GM18868 (cell line): ENCODE measurements around the gene WNT3A.
"Not testable (repeated sequence)": the region's sequence is repeated elsewhere in the genome, so short reads cannot be mapped to it uniquely, and the experiment has no call there.

ENCODE experiments used
- ATAC-seq: cut with Tn5 transposase; IDR thresholded peaks from one replicate; pipeline ENCODE4 v1.9.1; 2021; ENCODE audit warnings: mild to moderate bottlenecking, moderate library complexity; ENCODE audit not compliant: unreplicated experiment

WNT3A gene

DNA sequence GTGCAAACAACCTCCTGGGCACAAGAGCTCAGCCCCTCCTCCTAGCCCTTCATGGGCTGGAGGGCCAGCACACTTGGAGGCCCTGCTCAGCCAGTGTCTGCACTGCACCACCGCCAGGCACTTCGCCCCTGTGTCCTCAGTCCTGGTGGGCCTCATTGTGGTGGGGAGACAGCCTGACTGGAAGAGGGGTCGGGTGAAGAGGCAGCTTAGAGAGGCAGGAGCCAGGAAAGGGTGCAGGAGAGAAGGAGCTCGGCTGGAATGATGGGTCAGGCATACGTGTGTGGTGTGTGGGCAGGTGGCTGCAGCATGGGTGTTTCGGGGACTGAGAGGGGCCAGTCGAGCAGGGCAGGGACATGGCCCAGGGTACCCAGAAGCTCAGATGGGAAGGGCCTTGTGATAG lies 4.1 kb downstream of the WNT3A start:
- no peak for ATAC-seq

DNA sequence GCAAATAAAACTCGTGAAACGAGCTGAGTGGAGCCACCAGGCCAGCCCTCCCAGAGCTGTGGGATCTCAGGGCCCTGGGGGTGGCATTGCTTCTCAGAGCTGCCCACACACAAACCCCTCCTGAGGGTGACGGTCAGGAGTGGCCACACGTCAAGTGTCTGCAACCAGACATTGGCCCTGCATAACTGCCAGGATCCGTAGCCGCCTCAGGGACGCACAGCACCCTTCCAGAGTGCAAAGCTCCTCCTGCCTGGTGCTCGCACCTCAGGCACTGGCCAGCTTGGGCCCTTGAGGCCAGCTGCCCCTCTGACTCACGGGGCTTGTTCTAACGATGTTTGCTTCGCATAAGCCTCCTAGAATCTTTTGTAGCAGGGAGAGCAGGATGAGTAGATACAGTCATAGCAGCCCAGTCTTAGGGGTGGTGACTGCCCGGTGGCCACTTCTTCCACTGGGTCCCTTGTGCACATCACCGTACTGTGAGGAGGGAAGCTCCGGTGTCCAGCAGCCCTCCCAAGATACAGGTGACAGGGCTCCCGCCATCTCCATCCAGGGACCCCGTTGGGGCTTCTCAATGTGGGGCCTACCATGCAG lies 5.0 kb downstream of the WNT3A start:
- no peak for ATAC-seq

DNA sequence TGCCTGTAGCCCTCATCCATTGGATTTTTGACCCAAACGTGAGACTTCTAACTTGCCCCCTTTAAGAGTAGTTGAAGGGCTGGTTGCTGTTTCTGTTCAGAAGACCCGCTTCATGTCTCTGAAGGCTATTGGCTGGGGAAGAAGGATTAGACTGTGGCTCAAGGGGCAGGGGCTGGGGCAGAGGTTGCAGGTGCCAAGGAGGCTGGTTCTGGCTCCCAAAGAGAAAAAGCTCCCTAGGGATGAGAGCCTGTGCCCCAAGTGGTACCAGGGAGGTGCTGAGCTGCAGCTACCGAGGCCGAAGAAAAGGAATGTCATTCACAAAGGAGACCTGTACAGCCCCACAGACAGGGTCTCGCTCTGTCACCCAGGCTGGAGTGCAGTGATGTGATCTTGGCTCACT lies 5.8 kb downstream of the WNT3A start:
- ATAC-seq, result no peak

DNA sequence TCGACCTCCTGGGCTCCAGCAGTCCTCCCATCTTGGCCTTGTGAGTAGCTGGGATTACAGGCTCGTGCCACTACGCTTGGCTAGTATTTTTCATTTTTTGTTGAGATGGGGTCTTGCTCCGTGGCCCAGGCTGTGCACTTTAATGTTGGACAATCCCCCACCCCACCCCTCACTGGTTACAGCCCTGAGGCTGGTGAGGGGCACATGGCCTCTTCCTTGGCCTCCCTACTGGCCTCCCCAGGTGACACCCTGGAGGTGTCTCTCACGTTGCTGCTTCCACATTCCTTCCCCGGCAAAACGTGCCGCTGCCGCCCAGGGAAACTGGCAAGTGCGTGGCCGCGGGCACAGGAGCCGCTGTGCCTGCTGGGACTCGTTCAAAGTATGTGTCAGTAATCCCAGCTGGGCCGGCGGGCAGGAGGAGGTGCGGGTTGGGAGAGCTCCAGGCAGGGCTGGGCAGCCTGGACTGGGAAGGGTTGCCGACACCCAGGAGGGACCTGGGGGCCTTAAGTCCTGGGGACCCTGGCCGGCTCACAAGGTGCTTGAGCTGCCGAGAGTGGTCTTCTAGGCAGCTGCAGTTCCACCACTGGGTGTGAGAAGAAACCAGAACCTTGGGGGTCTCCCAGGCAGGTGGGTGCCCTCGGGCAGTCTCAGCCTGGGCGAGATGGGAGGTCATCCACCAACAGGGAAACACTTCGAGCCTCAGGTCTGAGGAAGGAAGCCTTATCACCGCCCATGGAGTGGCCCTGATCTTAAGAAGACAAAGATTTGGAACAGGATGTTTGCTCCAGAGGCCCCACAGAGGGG lies 6.5 kb downstream of the WNT3A start:
- ATAC-seq, result no peak

DNA sequence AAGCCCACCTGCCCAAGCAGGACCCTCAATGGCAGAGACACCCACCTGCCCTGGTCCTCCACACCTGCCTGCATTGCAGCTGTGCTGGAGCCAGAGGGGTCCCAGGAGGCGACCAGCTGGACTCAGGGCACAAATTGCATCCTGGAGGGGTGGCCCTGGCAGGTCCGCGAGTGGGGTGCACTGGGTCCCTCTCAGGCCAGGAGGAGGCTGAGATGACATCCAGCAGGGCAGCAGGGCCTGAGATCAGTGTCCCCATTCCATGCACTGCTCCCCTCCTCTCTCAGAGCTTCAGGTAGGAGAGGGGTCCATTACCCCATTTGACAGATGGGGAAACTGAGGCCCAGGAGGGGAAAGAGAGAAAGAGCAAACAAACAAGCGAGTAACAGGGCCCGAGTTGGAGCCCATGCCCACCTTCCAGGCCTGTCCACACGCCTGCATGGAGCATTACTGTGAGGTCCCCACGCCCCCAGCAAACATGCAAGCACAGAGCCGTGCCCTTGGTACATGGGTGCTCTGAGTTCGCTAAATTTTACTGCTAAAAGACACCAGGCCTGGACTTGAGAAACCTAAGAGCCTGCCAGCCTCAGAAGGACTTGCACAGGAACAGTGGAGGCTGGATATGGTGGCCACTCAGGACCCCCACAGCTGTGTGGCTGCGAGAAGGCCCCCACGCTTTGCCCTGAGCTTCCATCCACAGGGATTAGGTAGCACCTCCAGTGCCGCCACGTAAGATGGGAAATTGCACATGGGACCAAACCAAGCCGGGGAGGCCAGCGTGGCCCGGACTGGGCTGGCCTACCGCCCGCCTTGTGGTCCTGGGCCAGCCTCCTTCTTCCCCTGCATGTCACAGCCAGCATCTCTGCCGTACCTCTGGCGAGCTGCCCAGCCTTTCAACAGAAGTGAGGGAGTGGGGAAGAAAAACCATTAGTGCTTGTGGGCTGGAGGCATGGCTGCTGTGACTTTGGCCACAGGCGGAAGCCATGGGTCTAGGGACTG lies 7.4 kb downstream of the WNT3A start:
- ATAC-seq, result no peak

DNA sequence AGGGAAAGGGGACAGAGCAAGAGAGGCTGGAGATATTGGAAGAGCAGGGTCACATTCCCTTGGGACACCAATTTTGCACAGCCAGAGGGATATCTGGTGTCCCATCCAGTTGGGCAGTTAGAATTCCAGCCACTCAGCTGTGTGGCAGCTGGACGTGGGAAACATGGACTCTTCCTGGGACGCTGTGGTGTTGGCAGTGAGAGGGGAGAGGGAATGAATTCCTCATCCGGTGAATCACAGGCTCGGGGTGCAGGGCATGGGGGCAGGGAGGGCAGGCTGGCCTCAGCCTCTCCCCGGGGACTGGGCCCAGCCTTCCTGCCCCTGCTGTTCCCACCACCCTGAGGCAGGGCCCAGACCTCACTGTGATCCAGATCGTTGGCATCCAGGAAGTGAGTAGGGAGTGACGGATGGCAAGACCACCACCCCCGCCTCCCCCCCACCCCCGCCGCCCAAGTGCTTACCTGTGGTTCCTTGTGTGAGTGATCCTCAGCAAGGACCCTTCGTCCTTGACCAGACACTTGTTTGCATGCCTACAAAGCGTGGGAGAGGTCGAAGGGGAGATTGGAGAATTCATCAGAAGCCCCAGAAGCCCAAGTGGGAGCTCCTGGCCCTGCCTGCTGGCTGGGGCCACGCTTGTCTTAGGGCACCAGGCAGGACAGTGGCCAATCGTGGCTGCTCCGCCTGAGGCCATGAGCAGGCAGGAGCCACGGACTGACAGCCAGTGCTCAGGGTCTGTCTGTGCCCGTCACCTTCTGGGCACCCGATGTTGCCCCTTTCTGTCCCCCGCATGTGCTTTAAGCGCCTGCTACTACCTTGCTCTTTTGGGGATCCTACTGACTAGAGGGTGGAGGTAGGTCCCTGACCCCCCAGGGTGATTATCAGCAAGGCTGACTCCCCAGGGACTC lies 8.7 kb downstream of the WNT3A start:
- ATAC-seq, result no peak

DNA sequence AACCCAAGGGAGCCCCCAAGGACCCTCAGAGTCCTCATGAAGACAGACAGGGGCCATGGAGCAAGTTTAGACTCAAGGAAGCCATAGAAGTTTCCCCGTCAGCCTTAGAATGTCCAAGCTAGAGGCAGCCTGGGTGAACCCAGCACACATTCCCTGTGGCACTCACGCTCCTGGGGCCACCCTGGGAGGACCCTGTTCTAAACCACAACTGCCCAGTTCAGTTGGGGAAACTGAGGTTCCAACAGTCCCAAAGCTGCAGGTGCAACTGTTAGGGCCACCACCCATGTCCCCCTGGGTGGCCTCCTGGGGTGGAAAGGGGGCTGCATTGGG lies 9.3 kb downstream of the WNT3A start:
- ATAC-seq, result no peak

DNA sequence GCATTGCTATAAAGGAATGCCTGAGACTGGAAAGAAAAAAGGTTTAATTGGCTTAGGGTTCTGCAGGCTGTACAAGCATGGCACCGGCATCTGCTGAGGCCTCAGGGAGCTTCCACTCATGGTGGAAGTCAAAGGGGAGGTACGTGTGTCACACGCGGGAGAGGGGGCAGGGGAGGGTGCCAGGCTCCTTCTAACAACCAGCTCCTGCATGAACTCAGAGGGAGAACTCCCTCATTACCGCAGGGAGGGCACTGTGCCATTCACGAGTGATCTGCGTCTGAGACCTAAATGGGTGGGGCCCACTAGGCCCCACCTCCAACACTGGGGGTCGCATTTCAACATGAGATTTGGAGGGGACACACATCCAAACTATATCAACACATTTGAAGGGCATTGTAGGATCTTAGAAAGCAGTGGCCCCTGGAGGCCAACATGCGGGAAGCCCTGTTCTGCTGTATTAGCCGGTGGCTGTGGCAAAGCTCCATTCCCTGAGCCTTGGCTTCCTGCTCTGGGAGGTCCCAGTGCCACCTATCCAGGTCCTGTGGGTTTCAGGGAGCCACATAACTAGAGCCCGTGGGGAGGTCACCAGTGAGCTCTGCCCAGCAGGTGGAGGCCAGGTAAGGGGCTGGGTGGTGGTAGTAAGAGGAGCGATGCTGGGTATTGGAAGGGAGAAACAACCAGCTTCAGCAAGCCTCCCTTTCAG lies 10.0 kb downstream of the WNT3A start:
- ATAC-seq, result no peak

DNA sequence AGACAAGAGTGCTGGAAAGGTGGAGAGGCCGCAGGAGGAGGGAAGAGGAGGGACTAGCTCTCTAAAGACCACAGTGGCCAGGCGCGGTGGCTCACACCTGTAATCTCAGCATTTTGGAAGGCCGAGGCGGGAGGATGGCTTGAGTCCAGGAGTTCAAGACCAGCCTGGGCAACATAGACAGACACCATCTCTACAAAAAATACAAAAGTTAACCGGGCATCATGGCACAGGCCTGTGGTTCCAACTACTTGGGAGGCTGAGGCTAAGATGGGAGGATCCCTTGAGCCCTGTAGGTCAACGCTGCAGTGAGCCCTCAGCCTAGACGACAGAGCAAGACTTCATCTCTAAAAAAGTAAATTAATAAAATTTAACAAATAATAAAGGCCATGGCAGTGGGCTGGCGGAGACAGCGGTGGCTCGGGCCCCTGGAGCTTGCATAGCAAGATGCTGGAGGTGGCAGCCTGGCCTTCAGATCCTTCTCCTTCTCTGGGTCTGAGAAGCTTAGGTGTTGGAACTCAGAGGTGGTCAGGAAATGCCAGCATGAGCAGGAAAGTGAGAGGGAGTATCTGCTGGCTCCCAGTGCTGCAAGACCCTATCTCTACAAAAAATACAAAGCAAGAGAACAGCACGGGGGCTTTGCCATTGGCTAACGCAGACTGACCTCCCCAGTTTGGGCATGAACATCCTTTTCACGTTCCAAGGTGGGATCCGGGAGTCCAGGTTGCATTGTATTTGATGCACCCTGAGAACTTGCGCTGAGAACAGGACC lies 10.7 kb downstream of the WNT3A start:
- no peak for ATAC-seq

DNA sequence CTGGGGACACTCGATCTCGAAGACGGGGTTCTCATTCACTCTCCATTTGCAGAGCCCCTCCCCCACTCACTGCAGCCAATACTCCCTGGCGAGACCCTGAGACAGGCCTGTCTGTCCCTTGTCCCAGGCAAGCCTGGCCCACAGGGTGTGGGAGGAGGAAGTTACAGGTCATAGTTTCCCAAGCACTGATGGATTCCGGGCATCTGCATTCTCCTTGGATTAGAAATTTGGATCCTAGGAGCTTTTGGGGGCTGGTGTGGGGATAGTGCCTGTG lies 11.3 kb downstream of the WNT3A start:
- ATAC-seq, result no peak

DNA sequence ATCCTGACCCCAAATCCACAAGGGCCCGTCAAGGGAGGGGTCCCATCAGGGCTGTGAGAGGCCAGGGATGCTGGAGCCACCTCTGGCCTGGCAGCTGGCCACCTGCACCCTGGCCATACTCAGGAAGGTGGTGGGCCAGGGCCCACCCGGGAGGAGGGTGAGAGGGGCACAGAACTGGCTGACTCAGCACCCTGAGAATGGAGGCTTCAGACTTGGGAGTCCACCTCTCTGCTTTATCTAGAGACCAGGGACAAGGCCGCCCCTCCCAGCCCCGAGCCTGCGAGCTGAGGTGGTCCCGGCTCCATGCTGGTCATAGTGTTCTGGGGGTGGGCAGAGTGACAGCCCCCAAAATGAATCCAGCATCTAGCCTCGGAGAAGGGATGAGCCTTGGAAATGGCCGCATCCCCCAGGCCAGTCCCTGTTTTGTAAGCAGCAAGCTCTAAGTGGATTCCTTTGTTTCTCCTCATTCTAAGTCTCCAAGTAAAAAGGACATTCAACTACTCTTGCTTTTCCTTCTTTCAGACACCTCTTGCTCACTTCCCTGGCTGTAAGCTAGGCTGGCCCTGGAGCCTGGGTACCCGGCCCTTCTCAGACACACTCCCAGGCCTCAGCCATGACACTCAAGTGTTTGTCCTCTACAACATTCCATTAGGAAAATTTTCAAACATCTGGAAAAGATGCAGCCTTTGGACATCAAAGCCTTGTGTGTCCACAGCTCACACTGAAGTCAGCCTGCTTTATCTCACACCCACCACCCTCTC lies 12.3 kb downstream of the WNT3A start:
- ATAC-seq, result no peak

DNA sequence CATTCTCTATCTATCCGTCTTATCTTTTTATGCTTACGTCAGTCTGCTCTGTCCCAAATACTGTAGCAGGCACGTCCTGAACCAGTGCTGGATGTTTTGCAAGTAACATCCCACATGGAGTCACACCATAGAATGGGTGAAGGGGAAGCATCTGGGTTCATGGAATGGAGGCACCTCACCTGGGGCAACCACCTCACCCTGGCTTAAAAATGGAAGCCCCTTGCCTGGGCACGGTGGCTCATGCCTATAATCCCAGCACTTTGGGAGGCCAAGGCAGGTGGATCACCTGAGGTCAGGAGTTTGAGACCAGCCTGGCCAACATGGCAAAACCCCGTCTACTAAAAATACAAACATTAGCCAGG lies 12.9 kb downstream of the WNT3A start:
- not testable (repeated sequence) for ATAC-seq

DNA sequence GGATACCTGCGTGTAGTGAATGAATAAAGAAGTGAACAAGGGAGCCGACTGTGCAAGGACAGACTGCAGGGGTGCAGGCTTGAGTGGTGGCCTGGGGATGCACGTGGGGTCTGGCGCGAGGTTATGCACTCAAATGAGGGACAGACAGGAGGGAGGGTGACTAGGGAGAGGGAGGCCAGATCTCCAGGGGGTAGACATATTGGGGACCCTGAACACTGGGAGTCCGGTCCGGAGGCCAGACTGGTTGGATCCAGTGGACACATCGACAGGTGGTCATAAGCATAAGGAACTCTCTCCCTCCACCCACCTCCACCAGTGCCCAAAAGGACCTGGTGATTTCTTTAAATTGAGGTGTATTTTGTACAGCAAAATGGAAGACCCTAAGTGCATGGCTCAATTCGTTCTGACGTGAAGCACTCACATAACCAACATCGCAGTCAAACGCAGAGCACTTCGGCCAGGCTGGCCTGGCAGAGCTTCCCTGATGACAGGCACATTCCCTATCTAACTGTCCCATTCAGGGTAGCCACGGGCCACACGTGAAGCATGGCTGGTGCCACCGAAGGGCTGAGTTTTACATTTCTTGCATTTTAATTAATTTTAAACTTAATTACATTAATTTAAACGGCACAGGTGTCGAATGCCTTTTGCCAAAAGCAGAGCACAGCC lies 14.0 kb downstream of the WNT3A start:
- no peak for ATAC-seq

DNA sequence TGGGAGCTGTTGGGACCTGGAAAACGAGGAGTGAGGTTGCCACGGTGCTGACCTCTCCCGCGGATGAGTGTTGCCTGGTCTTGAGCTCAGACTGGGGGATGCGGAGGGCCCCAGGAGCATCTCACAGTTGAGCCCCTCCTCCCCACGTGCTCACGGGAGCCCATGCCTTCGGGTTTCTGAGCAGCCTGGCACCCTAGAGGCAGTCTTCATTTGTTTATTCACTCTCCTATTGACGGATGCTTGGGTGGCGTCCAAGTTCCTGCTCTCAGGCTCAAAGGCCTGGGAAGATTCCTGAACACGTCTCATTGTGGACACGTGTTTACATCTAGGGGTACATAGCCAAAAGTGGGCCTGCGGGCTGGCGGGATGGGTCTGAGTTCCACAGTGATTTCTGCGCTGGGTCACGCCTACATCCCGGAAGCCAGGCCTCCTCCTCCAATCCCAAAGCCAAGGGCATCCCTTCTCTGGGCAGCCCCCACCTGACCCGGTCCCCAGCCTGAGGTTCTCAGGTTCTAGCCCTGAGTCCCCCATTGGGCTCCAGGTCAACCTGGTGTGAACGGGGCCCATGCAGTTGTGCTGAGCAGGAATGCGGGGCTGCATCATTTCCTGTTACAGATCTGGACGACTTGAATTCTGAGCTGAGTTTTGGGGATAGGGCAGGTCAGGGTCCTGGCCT lies 14.7 kb downstream of the WNT3A start:
- no peak for ATAC-seq

DNA sequence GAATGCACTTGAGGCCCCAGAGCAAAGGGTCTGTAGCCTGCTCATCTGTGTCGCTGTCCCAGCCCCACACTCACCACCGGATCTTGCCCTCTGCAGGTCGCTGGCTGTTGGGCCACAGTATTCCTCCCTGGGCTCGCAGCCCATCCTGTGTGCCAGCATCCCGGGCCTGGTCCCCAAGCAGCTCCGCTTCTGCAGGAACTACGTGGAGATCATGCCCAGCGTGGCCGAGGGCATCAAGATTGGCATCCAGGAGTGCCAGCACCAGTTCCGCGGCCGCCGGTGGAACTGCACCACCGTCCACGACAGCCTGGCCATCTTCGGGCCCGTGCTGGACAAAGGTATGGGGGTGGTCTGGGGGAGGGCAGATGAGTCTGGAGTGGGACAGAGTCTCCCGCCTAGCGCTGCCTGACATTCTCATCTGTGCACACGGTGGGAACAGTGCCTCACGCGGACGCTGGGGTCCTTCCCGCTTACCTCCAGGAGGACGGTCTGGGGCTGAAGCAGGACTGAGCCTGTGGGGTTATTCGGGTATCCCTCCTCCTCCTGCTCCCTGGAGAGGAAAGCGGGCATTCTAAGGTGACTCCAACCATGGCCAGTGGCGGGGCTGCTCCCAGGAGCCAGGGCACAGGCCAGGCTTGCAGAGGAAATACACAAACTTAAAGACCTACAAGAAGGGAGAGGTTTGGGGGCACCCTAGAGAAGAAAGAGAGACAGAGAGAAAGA lies 15.9 kb downstream of the WNT3A start:
- no peak for ATAC-seq

DNA sequence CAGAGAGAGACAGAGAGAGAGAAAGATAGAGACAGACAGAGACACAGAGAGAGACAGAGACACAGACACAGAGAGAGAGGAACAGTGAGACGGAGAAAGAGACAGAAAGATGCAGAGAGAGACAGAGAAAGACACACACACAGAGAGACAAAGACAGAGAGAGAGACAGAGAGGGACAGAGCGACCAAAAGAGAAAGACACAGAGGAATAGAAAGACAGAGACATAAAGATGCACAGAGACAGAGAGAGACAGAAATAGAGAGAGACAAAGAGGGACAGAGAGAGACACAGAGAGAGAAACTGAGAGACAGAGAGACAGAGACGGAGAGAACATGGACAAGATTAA lies 16.5 kb downstream of the WNT3A start:
- ATAC-seq, result no peak

DNA sequence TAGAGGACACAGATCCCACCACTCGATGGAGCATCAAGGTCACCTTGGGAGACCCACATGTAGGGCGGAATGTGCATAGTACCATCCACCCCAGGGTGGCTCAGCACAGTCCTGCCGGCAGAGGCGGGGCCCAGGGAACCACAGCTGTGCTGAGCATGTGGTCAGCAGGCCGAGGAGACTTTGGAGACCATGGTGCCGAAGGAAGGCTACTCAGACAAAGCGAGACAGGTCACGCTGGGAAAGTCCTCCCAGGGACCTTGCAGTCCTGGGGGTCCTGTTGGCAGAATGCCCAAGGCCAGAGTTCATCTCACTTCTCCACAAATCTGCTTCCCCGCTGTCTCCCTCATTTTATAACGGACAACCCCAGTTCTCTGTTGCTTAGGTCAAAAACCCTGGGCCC lies 22.5 kb downstream of the WNT3A start:
- ATAC-seq, result no peak
